GM04504 (cell line): ENCODE results near the gene TMEM117.

Experiments
- DNase-seq: peaks from one replicate; pipeline ENCODE4 v3.0.0-alpha.2; 2012; ENCODE audit warnings: low read depth

TMEM117 gene

DNA sequence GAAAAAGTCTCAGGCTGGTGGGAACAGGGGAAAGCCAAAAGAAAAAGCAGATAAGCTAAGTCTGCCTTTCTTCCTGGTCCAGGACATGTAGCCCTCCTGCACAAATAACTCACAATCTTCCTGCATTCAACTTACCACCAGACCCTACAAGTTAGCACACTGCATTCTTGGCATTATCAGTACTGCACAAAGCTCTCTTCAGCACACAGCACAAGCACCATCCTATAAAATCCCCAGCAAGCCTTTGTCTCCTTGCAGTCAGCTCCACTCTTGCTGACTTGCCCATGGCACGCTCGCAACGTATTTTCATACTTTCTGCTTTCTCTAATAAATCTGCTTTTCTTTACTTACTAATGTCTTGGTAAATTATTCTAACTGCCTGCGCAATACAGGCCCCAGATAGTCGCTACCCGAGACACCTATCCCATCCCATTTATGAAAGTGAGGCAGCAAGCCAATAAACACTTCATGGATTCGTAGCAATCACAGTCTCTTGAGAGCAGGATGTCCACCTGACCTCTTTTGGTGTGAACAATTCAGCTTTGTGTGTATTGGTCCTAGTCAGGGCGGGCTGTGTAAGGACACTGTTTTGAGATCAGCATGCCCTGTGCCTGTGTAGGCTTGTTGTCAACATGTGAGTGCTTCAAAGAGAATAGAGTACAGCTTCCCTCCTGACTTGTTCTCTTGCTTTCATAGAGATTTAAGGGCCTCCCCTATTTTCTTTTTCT, 49.0 kb downstream of the TMEM117 start:
- no peak for DNase-seq

GRCh38 chr12:43887397-43887796, 51.5 kb downstream of the TMEM117 start:
- no peak for DNase-seq

DNA sequence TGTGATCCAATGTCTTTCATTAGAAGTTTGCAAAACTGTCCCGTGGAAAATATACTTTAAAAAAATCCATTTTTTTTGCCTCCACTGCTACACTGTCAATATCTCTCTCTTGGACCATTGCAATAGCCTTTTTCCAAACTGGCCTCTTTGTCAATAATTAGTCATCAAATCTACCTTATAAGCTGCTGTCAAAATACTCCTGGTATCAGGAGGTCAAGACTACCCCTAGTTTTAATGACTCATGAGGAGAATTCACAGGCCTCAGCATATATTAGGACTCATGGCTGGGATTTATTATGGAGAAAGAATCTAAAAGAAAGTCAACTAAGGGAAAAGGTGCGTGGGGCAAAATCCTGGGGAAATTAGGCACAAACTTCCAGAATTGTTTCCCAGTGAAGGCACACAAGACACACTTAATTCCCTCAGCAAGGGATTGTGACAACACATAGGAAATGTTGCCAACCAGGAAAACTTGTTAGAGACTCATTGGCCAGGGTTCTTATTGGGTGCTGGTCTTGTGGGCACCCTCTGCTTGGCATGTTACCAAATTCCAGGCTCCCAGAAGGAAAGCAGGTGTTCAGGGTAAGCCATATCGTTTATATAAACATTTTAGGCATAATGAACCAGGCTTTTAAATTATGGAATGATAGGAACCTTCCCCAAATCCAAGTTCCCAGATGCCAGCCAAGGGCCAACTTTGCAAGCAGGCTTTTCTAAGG, 56.1 kb downstream of the TMEM117 start:
- DNase-seq: no peak

DNA sequence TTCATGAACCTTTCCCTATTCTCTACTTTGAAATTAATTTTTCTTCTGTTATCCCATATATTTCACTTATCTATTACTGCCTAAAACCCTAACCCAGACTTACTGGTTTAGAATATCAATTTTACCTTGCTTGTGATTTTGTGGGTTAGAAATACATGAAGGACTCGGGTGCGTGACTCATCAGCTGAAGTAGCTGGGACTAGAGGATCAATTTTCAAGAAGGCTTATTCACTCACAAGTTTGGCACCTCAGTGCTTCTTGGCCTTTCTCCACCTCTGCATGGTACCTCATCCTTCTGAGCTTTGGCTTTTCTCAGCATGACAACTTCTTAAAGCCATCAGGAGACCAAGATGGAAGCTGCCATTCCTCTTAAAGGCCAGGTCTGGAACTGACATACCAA, 57.8 kb downstream of the TMEM117 start:
- DNase-seq: no peak

- DNase-seq: no peak
These were observed 59.8 kb downstream of the TMEM117 start for GRCh38 chr12:43895580-43896206.

GRCh38 chr12:43896496-43896895, 60.6 kb downstream of the TMEM117 start:
- no peak for DNase-seq

DNA sequence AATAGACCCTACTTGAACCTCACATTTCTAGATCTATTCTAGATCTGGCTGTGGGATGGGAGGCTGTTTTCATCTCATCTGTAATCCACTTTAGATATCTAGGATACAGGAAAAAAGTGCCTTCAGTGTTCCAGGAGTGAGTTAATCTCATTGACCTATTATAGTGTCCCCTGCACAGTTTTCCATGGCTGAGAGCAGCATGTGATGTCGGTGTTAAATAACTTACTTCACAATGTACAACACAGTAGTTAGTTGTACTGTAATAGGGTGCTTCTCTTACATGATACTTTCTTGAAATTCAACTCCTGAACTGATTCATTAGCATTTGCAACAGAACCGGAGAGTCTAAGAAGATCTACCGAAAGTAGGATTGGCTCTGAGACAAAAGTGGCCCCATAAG, 62.6 kb downstream of the TMEM117 start:
- DNase-seq: no peak

- no peak for DNase-seq
These were observed 63.7 kb downstream of the TMEM117 start for GRCh38 chr12:43899574-43899973.

DNA sequence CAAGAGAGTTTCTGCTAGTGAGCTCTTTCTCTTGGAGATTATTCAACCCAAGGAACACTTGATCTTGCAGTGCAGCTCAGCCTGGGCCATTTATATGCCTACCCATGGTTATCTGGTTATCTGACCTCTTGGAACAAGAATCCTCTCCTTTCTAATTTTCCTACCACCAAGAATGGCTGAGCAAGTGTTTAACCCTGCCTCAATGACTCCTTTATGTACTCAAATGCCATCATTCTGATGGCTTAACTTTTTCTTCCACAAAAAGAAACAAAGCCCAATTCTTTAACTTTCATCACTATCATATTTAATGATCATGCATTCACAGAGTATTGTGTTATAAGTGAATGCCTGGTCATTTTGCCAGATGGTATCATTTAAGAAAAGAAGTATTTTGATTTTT, 67.8 kb downstream of the TMEM117 start:
- no peak for DNase-seq

DNA sequence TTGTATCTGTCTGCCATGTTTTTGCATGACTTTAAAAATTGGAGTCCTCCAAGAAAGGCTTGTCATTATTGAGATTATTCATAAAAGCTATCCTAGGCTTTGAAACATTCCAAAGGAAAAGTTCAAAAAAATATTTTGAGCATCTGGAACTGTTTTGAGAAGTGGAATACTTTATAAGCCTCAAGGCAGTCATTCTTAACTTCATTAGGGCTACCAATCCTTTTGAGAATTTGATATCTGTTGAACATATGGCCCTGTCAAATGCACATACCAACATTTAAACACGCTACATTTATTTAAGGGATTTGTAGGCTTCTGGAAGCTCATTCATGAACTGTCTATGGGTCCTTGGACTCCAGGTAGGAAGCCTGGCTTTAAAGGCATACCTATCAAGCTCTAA, 77.0 kb downstream of the TMEM117 start:
- no peak for DNase-seq

GRCh38 chr12:43914391-43914790, 78.5 kb downstream of the TMEM117 start:
- DNase-seq: no peak

GRCh38 chr12:43914923-43915468, 79.1 kb downstream of the TMEM117 start:
- no peak for DNase-seq

DNA sequence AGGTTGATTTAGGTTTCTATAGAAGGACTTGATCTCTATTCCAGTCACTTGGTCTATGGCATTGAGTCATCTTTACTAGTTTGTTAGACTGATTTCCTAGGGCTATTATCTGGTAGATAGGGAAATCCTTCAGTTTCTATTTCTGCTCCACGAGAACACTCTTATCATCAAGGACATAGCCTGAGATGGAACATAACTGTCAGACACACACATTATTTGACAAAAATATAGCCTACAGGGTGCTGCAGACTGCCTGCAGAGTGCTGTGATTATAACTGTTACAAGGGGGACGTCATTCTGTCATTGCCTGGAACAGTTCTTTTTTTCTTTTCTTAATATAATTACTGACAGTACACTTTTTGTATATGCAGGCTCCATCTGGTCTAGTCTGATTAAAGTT, 82.0 kb downstream of the TMEM117 start:
- no peak for DNase-seq

- DNase-seq: peak; percentile 17
These were observed 85.9 kb downstream of the TMEM117 start for GRCh38 chr12:43921666-43922337.

- no peak for DNase-seq
These were observed 94.2 kb downstream of the TMEM117 start for GRCh38 chr12:43930032-43930431.

GRCh38 chr12:43931187-43931586, 95.3 kb downstream of the TMEM117 start:
- no peak for DNase-seq

DNA sequence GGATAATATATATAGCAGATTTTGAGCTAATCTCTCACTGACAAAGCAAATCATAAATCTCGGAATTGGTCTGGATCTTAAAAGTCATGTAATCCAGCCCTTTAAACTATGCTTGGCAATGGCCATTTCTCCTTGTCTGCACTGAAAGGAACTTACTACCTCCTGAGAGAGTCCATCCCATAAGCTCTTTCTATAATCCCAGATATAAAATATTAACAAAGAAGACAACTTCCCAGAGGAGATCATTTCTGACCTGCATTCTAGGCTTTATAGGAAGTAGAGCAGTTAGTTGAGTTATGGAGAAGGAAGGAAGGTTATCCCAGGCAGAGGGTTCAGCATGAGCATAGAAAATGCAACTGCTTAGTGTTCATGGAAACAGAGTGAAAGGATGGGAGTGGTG, 99.7 kb downstream of the TMEM117 start:
- DNase-seq: no peak

GRCh38 chr12:43937947-43938346, 102.1 kb downstream of the TMEM117 start:
- DNase-seq: no peak

GRCh38 chr12:43942379-43942778, 106.5 kb downstream of the TMEM117 start:
- no peak for DNase-seq

DNA sequence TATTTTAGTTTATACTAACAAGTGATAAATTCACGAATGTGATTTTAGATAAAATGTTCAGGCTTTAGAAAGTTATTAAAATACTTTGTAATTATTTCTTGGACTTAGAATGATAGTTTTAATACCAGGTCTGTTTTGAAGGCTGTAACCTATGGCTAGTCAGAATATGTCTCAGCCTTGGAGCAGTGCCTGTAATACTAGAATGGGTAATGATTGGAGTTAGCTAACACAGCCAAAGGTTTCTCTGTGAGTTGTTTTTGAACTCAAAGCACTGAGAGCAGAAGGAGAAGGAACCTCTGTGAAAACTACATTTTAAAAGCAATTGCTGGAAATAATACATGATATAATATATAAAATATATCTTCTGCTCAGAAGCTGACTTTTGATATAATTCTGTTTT, 110.1 kb downstream of the TMEM117 start:
- no peak for DNase-seq

DNA sequence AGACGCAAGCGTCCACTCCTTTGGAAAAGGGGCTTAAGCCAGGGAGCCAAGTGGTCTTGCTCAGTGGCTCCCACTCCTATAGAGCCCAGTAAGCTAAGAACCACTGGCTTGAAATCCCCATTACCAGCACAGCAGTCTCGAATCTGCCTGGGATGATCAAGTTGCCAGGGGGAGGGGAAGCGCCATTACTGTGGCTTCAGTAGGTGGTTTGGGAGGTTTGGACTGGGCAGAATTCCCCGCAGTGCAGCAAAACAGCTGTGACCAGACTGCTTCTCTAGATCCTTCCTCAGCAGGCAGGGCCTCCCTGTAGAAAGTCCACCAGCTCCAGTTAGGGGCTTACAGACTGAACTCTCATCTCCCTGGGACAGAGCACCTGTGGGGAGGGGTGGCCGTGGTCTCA, 115.4 kb downstream of the TMEM117 start:
- DNase-seq: no peak

DNA sequence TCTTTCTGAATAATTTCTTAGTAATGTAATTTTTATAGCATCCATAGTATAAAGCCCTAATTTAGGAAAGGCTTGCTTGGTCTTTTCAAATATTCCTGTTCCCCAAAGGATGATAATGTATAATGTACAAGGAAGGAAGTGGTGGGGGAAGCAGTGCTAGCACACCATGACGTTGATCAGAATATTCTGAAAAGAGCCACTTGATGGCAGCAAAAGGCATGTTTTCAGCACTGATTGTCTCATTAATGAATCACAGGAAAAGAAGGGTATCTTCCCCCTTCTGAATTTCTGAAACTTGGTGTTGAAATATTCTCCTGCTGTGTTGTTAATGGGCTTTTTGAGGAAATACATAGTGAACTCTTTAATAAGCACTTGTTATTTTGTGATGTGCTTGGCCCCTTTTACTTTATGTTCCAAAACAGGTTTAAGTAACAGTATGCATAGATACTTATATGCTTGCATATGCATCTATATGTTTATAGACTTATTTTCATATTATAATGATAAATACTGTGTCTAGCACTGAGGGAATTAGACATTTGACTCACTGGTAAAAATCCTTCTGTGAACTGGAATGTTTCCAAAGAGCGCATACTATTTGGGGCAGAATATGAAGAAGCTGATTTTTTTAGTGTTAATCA, 122.0 kb downstream of the TMEM117 start:
- peak; percentile 40 for DNase-seq
